CD4-positive, CD25-positive, alpha-beta regulatory T cell (primary cell): Measurements from ENCODE around the gene CCDC47. TPM values are rescaled to one million over a fixed set of nuclear protein-coding genes. Genes with fewer than 3 reads are reported as not detected.

Source experiments
- ATAC-seq, 2 donors: fragments of 150-1000 bp; cut with Tn5 transposase; one replicate each; pipeline ENCODE4 v1.10.0; 2021; ENCODE audit warnings: low read depth in 2 of 2, moderate number of reproducible peaks in 2 of 2, moderate library complexity in 1 of 2
- DNase-seq, 3 donors: peaks; one replicate each; pipeline versions ENCODE4 v3.0.0 to v3.0.0-alpha.2; 2012 to 2022; ENCODE audit warnings: mixed read lengths in 1 of 3
- H3K27ac ChIP-seq: one replicate; pipeline ENCODE4 v1.7.0; 2013; ENCODE audit warnings: mild to moderate bottlenecking, low read length; ENCODE audit not compliant: insufficient read depth, poor library complexity, severe bottlenecking
- H3K27me3 ChIP-seq: one replicate; pipeline ENCODE4 v1.7.0; 2013; ENCODE audit warnings: low read length; ENCODE audit not compliant: control insufficient read depth, insufficient read depth
- H3K36me3 ChIP-seq: one replicate; pipeline ENCODE4 v1.7.0; 2013; ENCODE audit warnings: mild to moderate bottlenecking, low read length, moderate library complexity; ENCODE audit not compliant: control insufficient read depth, insufficient read depth
- H3K4me1 ChIP-seq: 2 replicates; pipeline ENCODE4 v1.7.0; 2013; ENCODE audit warnings: mild to moderate bottlenecking, low read length; ENCODE audit not compliant: insufficient read depth, control insufficient read depth, poor library complexity, severe bottlenecking
- H3K4me3 ChIP-seq: one replicate; pipeline ENCODE4 v1.7.0; 2013; ENCODE audit warnings: low read depth, mild to moderate bottlenecking, low read length, moderate library complexity
- H3K9me3 ChIP-seq, 2 experiments: 1 replicate in 1 of 2; 2 replicates in 1 of 2; pipeline ENCODE4 v1.7.0; 2013; ENCODE audit warnings: low read length in 2 of 2, mild to moderate bottlenecking in 1 of 2, moderate library complexity in 1 of 2; ENCODE audit not compliant: control insufficient read depth in 2 of 2
- H3K27ac Mint-ChIP-seq, 3 donors: one replicate each; pipeline ENCODE4 v1.8.0; 2020 to 2022; ENCODE audit warnings: mild to moderate bottlenecking in 3 of 3, mixed read lengths in 3 of 3, moderate library complexity in 2 of 3
- H3K27me3 Mint-ChIP-seq: one replicate; pipeline ENCODE4 v1.8.0; 2022; ENCODE audit warnings: mild to moderate bottlenecking, mixed read lengths
- H3K36me3 Mint-ChIP-seq: one replicate; pipeline ENCODE4 v1.8.0; 2020; ENCODE audit warnings: mixed read lengths
- H3K4me1 Mint-ChIP-seq, 4 donors: one replicate each; pipeline ENCODE4 v1.8.0; 2020 to 2022; ENCODE audit warnings: mixed read lengths in 4 of 4, mild to moderate bottlenecking in 1 of 4
- H3K4me3 Mint-ChIP-seq, 4 donors: one replicate each; pipeline ENCODE4 v1.8.0; 2020 to 2022; ENCODE audit warnings: mild to moderate bottlenecking in 4 of 4, mixed read lengths in 4 of 4, moderate library complexity in 3 of 4
- H3K9me3 Mint-ChIP-seq, 7 donors: one replicate each; pipeline ENCODE4 v1.8.0; 2020 to 2022; ENCODE audit warnings: mixed read lengths in 7 of 7, mild to moderate bottlenecking in 3 of 7, moderate library complexity in 2 of 7
- polyA plus RNA-seq, 4 donors: library from polyadenylated mRNA; unstranded; fragments of 300-500 nt; fragmentation: Illumina TruSeq; gene quantifications; one replicate each; pipeline ENCODE4 v1.2.3, GENCODE V29; 2021
- total RNA-seq: library from RNA; stranded (reverse); gene quantifications from one replicate; pipeline ENCODE4 v1.2.3, GENCODE V29; 2022

The CCDC47 gene
- total and polyA plus RNA-seq, 5 donors from 2014 or later: 35.4 to 47.9 (median 36.4) TPM

DNA sequence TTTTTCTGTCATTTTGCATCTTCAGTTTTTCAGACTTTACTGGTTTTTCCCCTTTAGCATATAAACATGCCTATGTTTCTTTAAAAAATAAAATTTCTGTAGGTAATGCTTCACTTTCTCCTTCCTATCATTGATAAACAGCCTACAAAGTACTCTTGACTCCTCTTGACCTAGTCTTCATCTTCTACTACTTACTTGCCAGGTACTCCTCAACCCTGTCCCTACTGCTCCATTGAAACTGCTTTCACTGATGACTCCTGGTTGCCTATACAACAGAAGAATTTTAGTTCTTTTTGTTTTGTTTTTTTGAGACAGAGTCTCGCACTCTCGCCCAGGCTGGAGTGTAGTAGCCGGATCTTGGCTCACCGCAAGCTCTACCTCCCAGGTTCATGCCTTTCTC is 7.5 kb upstream of the CCDC47 start:
- H3K36me3 ChIP-seq: peaks cover 35% of the 10 kb centered on the region
- H3K4me3 ChIP-seq: no peak overlapping the region
- peak overlapping the region in 1 of 4 donors; percentile 42 for H3K4me3 Mint-ChIP-seq
- H3K9me3 Mint-ChIP-seq: no peaks in the 10 kb centered on the region
- H3K4me1 Mint-ChIP-seq: peaks cover 21 to 91% (median 65%) of the 10 kb centered on the region in 4 donors
- peaks cover 30% of the 10 kb centered on the region for H3K4me1 ChIP-seq
- no peaks in the 10 kb centered on the region for H3K27me3 ChIP-seq
- H3K27ac ChIP-seq: no peak overlapping the region
- ATAC-seq (no peak), DNase-seq (no peak)
- H3K27me3 Mint-ChIP-seq: no peaks in the 10 kb centered on the region
- peak overlapping the region in 1 of 3 donors; percentile 78 for H3K27ac Mint-ChIP-seq
- H3K36me3 Mint-ChIP-seq: peaks cover 20% of the 10 kb centered on the region
- no peaks in the 10 kb centered on the region for H3K9me3 ChIP-seq

DNA sequence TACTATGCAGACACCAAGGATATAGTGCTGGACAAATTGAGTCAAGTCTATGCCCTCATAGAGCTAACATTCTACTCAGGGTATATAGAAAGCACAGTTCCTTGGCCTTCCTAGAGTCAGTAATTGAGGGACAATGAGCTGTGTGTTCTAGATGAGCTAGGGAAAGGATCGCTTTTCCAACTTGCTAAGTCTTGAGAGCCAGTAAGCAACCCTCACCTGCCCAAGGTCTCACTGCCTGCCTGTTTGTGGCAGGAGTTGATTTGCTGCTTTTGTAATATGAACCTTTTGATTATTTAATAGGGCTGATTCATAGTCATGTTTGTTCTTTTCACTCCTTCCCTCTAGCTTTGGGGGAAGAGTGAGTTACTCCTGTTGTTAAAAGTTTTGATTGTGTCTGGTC is 7.1 kb upstream of the CCDC47 start:
- Histone ChIP-seq H3K9me3 (no peaks in the 10 kb centered on the region), H3K4me1 (peaks cover 34% of the 10 kb centered on the region), H3K27ac (no peak overlapping the region), H3K4me3 (no peak overlapping the region), H3K27me3 (no peaks in the 10 kb centered on the region), H3K36me3 (peaks cover 32% of the 10 kb centered on the region)
- ATAC-seq (no peak), DNase-seq (no peak)
- peaks cover 23 to 91% (median 63%) of the 10 kb centered on the region in 4 donors for H3K4me1 Mint-ChIP-seq
- H3K27me3 Mint-ChIP-seq: no peaks in the 10 kb centered on the region
- peak overlapping the region in 1 of 4 donors; percentile 22 for H3K4me3 Mint-ChIP-seq
- peaks cover 20% of the 10 kb centered on the region for H3K36me3 Mint-ChIP-seq
- H3K9me3 Mint-ChIP-seq: no peaks in the 10 kb centered on the region
- H3K27ac Mint-ChIP-seq: peak overlapping the region in 2 of 3 donors; percentile 33 to 78

DNA sequence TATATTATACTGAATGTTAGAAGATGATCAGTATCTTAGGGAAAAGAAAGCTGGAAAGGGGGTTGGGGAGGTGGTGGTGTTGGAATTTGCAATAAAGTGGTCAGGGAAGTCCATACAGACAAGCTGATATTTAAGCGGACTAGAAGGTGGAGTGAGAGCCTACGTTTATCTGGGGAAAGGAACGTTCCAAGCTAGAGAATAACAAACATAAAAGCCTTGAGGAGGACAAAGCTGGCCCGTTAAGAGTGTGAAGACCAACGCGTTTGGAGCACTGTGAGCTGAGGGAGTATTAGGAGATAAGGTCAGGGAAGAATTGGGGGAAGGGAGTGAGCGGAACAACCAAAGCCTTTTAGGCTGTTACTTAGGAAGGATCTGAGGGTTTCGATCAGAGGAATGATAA is 2.0 kb upstream of the CCDC47 start:
- peak overlapping the region; percentile 99 for H3K27ac ChIP-seq
- H3K27me3 ChIP-seq: no peaks in the 10 kb centered on the region
- DNase-seq (no peak), ATAC-seq (no peak)
- Mint-ChIP-seq H3K9me3 (no peaks in the 10 kb centered on the region), H3K27me3 (no peaks in the 10 kb centered on the region), H3K4me3 (peak overlapping the region; percentile 96 to 97 (median 97)), H3K4me1 (peaks cover 26 to 82% (median 51%) of the 10 kb centered on the region in 4 donors), H3K27ac (peak overlapping the region; percentile 72 to 98 (median 88)), H3K36me3 (peaks cover 12% of the 10 kb centered on the region)
- H3K36me3 ChIP-seq: peaks cover 17% of the 10 kb centered on the region
- H3K9me3 ChIP-seq: no peaks in the 10 kb centered on the region
- H3K4me1 ChIP-seq: peaks cover 70% of the 10 kb centered on the region
- H3K4me3 ChIP-seq: peak overlapping the region; percentile 97

DNA sequence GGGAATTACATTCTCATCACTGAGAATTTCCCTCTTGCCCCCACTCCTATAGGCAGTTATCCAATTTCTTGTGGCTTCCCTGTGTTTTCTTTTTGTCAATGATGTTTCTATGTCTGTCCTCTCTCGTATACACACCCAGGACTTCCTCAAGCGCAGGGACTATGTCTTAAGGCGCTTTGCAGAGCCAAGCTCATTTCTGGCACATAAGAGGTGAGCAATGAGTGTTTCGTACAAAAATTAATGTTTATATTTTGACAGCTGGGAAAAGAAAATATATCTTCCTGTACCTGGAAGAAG is 1.5 kb upstream of the CCDC47 start:
- Mint-ChIP-seq H3K4me3 (peak overlapping the region; percentile 96 to 97 (median 97)), H3K36me3 (peaks cover 12% of the 10 kb centered on the region), H3K4me1 (peaks cover 22 to 81% (median 51%) of the 10 kb centered on the region in 4 donors), H3K9me3 (no peaks in the 10 kb centered on the region), H3K27ac (peak overlapping the region; percentile 18 to 99 (median 98)), H3K27me3 (no peaks in the 10 kb centered on the region)
- H3K36me3 ChIP-seq: peaks cover 15% of the 10 kb centered on the region
- no peaks in the 10 kb centered on the region for H3K27me3 ChIP-seq
- H3K4me3 ChIP-seq: peak overlapping the region; percentile 97
- DNase-seq (peak in 2 of 3 donors; percentile 9 to 48), ATAC-seq (no peak)
- H3K27ac ChIP-seq: peak overlapping the region; percentile 99
- H3K4me1 ChIP-seq: peaks cover 74% of the 10 kb centered on the region
- H3K9me3 ChIP-seq: no peaks in the 10 kb centered on the region

DNA sequence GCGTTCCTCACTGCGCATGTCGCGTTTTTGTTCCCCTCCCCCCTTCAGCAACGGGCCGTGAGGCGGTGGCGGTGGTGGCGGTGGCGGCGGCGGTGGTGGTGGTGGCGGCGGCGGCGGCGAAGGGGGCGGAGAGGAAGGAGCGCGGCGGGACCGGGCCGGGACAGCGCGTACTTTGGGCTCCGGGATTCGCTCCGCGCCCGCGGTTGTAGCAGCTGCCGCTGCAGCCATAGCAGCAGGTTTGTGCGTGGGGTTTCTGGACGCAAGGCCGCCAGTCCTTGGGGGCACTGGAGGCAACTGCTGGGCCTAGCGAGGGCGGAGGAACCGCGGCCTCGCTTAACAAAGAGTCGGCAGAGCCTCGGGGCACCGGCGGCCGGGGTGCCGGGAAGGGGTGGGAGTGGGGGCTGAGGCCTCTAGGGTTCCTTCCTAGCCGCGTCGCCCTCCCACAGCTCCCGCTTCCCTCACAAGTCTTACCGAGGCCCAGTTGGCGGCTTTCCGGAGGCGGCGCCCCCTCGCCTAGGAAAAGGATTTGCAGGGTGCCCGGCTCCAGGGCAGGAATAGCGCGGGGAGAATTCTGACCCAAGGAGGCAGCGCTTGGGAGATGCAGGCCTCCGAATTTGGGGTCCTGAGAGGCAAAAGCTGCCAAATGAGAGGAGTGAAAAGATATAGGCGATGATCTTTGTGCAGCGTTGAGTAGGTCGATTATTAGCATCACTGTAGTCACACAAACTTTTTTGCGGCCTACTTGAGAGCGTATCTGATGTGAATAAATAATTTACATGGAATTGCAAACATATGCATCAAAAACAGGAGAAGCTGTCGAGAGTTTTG is 958 bp upstream of the CCDC47 start, which contains the start of gene DDX42:
Gene DDX42, plus strand, starts transcription at position 30 of the 828 bp plus-strand sequence. CDS start 12,880 bp downstream, outside the sequence.
- no peaks in the 10 kb centered on the region for H3K27me3 Mint-ChIP-seq
- H3K9me3 Mint-ChIP-seq: no peaks in the 10 kb centered on the region
- H3K4me3 ChIP-seq: peak within 1 kb of the TSS; percentile 97
- no peaks in the 10 kb centered on the region for H3K9me3 ChIP-seq
- ATAC-seq: no peak
- H3K4me1 Mint-ChIP-seq: peaks cover 22 to 78% (median 46%) of the 10 kb centered on the region in 4 donors
- peaks cover 9% of the 10 kb centered on the region for H3K36me3 Mint-ChIP-seq
- peak in 1 of 3 donors; percentile 85 for DNase-seq
- no peaks in the 10 kb centered on the region for H3K27me3 ChIP-seq
- peak within 1 kb of the TSS; percentile 96 to 97 (median 97) for H3K4me3 Mint-ChIP-seq
- peak within 1 kb of the TSS; percentile 99 for H3K27ac ChIP-seq
- peak within 1 kb of the TSS; percentile 98 to 99 (median 99) for H3K27ac Mint-ChIP-seq
- H3K36me3 ChIP-seq: peaks cover 10% of the 10 kb centered on the region
- H3K4me1 ChIP-seq: peaks cover 73% of the 10 kb centered on the region

DNA sequence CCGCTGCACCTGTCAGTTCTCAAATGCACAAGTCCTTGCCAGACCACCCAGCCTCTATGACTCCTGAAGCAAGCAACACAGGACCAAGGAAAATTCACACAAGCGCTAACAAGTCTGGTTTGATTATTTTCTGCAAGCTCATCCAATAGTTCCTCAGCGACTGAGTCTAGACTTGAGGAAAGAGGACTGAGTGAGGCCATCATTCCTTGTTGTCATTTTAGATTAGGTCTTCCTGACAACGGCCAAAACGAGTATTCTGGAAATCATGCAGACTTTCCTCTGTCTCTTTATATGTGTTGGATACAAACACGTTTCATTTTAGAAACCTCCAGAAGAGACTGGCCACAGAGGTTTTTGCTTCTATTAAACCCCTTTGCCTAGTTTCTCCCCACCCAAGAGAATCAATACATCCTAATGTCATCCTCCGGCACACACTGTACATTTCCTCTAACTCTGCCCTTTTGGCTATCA is 561 bp downstream of the CCDC47 start:
- Histone ChIP-seq H3K4me3 (peak overlapping the region; percentile 95), H3K36me3 (peaks cover 11% of the 10 kb centered on the region), H3K27ac (peak overlapping the region; percentile 99), H3K9me3 (no peaks in the 10 kb centered on the region), H3K27me3 (no peaks in the 10 kb centered on the region), H3K4me1 (peaks cover 60% of the 10 kb centered on the region)
- no peaks in the 10 kb centered on the region for H3K27me3 Mint-ChIP-seq
- peaks cover 25 to 77% (median 42%) of the 10 kb centered on the region in 4 donors for H3K4me1 Mint-ChIP-seq
- DNase-seq (peak in 2 of 3 donors; percentile 6 to 18), ATAC-seq (no peak)
- H3K4me3 Mint-ChIP-seq: peak overlapping the region; percentile 96 to 97 (median 97)
- H3K9me3 Mint-ChIP-seq: no peaks in the 10 kb centered on the region
- peaks cover 4% of the 10 kb centered on the region for H3K36me3 Mint-ChIP-seq
- peak overlapping the region; percentile 98 to 99 (median 99) for H3K27ac Mint-ChIP-seq

DNA sequence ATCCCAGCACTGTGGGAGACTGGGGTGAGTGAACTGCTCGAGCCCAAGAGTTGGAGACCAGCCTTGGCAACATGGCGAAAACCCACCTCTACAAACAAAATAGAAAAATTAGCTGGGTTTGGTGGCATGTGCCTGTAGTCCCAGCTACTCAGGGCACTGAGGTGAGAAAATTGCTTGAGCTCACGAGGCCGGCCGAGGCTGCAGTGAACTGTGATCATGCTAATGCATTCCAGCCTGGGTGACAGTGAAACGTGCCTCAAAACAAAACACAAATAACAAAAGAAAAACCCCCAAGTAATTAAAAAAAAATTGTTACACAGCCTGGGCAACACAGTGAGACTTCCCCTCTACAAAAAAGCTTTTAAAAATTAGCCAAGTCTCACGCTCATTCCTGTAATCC is 5.0 kb downstream of the CCDC47 start:
- H3K27ac Mint-ChIP-seq: peak overlapping the region in 1 of 3 donors; percentile 62

More for the DNA sequence above, 5.0 kb downstream of the CCDC47 start:
- no peak for DNase-seq
- Histone ChIP-seq H3K36me3 (peaks cover 27% of the 10 kb centered on the region), H3K27me3 (no peaks in the 10 kb centered on the region), H3K9me3 (no peaks in the 10 kb centered on the region), H3K4me1 (peaks cover 29% of the 10 kb centered on the region), H3K27ac (no peak overlapping the region), H3K4me3 (no peak overlapping the region)
- Mint-ChIP-seq H3K4me3 (no peak overlapping the region), H3K36me3 (peaks cover 14% of the 10 kb centered on the region), H3K27me3 (no peaks in the 10 kb centered on the region), H3K4me1 (peaks cover 28 to 72% (median 39%) of the 10 kb centered on the region in 4 donors), H3K9me3 (no peaks in the 10 kb centered on the region)
- no peak for ATAC-seq
